Stimulated activated CD8-positive, alpha-beta memory T cell treated with anti-CD3 and anti-CD28 coated beads, Interleukin-12 subunit alpha, Interleukin-12 subunit beta, amount 100 ng/mL, for 24 hours (primary cell): ENCODE results near the gene CRTC3.
"Not testable (repeated sequence)": the region's sequence is repeated elsewhere in the genome, so short reads cannot be mapped to it uniquely, and the experiment has no call there.

Experiments
- DNase-seq: peaks from one replicate; pipeline ENCODE4 v3.0.0-alpha.2; 2020; ENCODE audit errors: extremely low read depth

Gene CRTC3

DNA sequence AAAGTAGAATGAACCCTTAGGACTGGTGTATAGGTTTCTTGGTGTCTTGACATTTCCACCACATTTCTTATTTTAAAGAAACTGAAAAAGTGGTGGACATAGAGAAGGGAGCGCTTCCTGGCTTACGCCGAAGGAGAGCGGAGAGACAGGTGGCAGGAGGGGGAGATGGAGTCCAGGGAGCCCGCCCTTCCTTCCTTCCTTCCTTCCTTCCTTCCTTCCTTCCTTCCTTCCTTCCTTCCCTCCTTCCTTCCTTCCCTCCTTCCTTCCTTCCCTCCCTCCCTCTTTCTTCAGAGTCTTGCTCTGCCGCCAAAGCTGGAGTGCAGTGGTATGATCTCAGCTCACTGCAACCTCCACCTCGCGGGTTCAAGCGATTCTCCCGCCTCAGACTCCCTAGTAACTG, 143.6 kb downstream of the CRTC3 start:
- DNase-seq = not testable (repeated sequence)

GRCh38 chr15:90674476-90674875, 144.8 kb downstream of the CRTC3 start:
- DNase-seq = no peak

DNA sequence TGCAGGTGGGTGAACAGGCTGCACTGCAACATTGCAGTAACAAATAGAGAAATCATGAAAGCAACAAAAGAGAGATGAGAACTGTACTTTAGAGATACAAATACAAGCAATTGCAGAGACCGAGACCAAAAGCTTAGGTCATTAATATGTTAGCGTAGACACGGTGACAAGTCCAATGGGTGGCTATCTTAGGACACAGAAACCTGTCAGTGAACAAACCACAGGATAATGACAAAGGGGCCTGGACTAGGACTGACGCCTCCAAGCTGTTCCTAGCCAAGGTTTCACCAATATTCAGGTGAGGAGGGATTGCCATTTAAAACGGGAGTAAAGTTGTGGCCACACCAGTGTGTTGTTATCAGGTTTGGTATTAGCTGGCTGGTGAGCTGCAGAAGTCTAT, 145.7 kb downstream of the CRTC3 start:
- DNase-seq = no peak

GRCh38 chr15:90677807-90678790, 148.4 kb downstream of the CRTC3 start:
- no peak for DNase-seq

- no peak for DNase-seq
Measured at GRCh38 chr15:90679959-90680358, 150.2 kb downstream of the CRTC3 start.

- DNase-seq = no peak
Measured at GRCh38 chr15:90680371-90680935, 150.7 kb downstream of the CRTC3 start.

DNA sequence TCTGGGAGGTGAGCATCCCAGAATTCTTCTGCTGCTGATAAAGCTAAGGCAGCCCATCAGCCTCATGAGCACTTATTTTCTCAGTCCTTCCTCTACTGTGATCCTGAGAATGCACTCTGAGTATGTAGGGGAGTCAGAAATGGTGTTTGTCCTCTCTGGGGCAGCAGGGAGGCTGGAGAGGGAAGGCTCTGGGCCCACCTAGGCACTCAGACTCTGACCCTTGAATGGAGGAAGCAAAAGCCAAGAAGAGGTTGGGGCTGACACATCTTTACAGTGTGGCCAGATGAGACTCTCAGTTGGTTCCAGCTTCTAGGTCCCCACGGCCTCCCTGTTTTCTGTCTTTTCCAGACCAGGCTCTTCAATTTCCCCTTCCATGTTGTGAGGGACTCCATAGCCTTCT, 151.3 kb downstream of the CRTC3 start:
- DNase-seq = no peak

DNA sequence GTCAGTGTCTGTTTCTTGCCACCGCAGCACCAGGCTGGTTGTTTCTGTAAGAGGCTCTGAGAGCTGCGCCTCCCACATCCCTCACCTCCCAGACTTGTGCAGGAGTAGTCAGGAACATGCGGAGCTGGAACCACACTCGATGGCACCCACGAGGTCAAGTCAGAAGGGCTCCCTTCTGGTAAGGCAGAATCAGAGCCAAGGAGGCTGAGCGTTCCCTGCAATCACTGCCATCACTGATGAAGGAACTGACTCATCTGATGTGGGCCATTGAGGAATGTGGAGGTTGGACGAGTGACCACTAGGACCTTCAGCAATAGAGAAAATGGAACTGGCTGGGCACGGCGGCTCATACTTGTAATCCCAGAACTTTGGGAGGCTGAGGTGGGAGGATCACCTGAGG, 151.8 kb downstream of the CRTC3 start:
- DNase-seq = no peak

DNA sequence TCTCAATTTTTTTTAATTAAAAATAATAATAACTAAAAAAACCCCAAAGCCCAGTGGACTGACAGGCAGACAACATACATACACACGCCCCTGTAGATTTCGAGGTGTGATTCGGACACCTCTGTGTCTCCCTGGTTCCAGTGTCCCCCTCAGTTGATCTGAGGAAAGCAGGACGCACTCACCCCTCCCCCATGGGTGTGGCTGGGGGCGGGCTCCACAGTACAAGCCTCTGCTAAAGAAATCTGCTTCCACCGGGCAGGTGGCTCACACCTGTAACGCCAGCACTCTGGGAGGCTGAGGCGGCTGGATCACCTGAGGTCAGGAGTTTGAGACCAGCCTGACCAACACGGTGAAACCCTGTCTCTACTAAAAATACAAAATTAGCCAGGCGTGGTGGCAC, 153.6 kb downstream of the CRTC3 start:
- DNase-seq = no peak

DNA sequence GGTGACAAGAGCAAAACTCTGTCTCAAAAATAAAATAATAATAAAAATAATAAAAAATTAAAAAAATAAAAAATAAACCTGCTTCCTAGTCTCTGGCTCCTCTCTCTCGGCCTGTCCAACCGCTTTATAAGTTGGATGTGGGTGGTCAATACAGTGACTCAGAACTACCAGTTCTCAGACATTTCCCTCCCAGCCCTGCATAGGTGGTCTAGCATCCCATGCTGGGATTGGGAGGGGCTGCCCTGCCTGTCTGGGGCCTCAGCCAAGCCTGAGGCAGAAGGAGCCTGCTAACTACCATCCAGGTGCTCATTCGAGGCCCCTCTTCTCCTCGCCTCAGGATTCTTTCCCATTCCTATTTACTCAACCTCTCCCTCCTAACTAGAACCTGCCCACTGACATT, 154.2 kb downstream of the CRTC3 start:
- DNase-seq = no peak

- no peak for DNase-seq
Measured at GRCh38 chr15:90684281-90684680, 154.6 kb downstream of the CRTC3 start.

DNA sequence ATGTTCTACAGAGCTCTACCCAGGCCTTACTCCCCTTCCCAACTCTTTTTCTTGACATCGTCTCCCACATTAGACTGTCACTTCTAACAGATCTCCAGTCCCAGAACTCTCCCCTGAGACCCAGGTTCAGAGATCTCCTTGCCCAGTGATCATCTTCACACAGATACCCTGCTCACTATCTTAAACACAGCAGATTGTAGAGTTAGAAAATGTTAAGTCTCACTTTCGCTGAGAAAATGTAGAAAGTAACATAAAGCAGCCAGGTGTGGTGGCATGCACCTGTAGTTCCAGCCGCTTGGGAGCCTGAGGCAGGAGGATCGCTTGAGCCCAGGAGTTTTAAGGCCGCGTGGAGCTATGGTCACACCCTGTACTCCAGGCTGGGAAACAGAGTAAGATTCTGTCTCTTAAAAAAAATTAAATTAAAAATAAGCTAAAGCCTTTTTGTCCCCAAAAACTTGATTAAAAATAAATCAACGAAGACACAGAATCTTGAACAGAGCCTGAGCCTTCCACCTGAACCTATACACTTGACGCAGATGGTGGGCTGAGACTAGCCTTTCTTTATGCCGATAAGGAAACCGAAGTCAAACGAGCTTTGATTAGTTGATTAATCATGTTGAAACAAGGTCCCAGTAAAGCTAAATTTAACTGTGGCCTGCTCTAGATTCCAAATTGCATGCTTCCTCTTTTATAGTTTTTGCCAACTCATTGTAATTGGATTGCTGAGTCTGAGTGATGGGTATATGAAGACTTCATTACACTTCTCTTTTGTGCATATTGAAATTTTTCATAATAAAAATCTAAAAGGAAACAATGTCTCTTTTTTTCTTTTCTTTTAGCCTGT, 156.1 kb downstream of the CRTC3 start:
- DNase-seq = no peak

DNA sequence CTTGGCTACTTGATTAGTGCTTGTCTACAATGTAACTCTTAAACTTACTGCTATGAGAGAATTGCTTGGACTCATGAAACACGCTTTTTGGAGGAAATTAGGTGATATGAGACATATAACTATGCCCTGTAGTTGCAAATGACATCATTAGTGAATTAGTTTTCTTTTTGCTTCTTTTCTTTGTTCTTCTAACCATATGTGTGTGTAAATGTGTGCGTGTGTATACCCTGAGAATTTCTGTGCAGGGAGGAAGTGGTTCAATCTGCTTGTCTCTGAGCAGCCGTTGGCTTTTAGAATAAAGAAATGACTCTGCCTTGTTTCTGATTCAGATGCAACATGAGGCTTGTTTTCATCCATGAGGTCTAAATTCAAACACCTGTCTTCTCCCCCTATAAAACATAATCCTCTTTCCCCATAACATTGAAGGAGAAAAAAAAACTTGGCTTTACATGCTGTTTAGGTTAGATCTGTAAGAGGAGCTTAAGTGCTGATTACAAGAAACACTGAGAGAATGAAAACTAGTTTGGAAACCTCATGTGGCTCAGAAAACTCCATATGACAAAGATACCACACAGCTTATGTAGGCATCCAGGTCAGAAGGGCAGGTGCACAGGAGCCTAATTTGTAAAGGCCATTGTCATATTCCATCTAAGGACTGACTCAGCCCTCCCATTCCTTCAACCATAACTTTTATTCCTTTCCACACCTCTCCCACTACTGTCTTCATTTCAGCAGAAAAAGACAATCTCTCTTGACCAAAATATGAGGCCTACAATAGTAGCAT, 156.9 kb downstream of the CRTC3 start:
- DNase-seq = no peak

GRCh38 chr15:90689326-90689961, 159.7 kb downstream of the CRTC3 start:
- DNase-seq = not testable (repeated sequence)

- no peak for DNase-seq
Measured at GRCh38 chr15:90690585-90690984, 160.9 kb downstream of the CRTC3 start.

GRCh38 chr15:90691369-90691768, 161.6 kb downstream of the CRTC3 start:
- no peak for DNase-seq

DNA sequence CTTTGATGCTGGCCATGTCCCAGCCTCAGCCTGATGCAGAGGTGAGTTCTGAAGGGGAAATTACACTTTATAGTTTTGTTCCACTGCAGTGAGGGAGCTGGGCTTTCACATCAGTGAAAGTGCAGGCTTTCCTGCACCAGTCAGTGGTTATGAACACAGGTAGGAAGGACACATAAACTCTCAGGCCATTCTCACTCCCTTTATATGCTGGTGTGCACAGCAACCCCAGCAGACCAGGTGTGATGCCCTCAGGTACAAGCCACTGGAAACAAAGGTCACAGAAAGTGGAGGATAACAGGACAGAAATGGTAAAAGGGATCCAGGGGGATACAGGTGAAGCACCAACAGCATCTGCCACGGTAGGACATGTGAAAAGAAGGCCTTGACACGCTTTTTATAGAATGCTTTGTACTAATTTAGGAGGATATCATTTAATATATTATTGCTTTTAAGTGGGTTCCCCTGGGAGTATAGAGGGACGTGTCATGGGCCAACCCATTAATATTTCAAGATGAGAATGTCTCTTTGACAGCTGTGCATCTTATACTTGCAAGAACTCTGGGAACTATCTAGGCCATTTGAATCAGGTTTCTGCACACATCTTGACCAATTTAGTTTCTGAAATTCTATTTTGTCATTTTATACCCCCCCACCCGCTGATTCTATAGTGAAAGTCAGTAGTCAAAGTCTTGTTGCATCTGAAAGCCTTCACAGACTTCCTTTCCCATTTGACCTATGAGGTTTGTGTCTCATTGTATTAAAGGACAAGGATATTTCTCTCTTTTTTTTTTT, 162.5 kb downstream of the CRTC3 start:
- no peak for DNase-seq
